Central memory CD8-positive, alpha-beta T cell (primary cell): Measurements from ENCODE around the gene DCUN1D4.
A peak's percentile ranks its signal among the peaks of the same experiment; 100 is the strongest.

Experiments
- ATAC-seq: fragments of 150-1000 bp; cut with Tn5 transposase; replicated peaks from 2 replicates; pipeline ENCODE4 v1.10.0; 2022; ENCODE audit warnings: mild to moderate bottlenecking, moderate FRiP score, moderate number of reproducible peaks; ENCODE audit not compliant: poor library complexity, severe bottlenecking; ENCODE audit errors: extremely low read depth
- DNase-seq, 2 donors: peaks; one replicate each; pipeline ENCODE4 v3.0.0; 2021; ENCODE audit warnings: low spot score in 2 of 2
- H3K27ac Mint-ChIP-seq: one replicate; pipeline ENCODE4 v1.8.0; 2022; ENCODE audit warnings: low read depth, mild to moderate bottlenecking, moderate library complexity, mixed read lengths
- H3K27me3 Mint-ChIP-seq: one replicate; pipeline ENCODE4 v1.8.0; 2022; ENCODE audit warnings: mixed read lengths
- H3K36me3 Mint-ChIP-seq: one replicate; pipeline ENCODE4 v1.8.0; 2022; ENCODE audit warnings: mild to moderate bottlenecking, moderate library complexity, mixed read lengths; ENCODE audit not compliant: insufficient read depth
- H3K4me1 Mint-ChIP-seq: one replicate; pipeline ENCODE4 v1.8.0; 2022; ENCODE audit warnings: mixed read lengths
- H3K4me3 Mint-ChIP-seq: one replicate; pipeline ENCODE4 v1.8.0; 2022; ENCODE audit warnings: mild to moderate bottlenecking, moderate library complexity, mixed read lengths
- H3K9me3 Mint-ChIP-seq: one replicate; pipeline ENCODE4 v1.8.0; 2022; ENCODE audit warnings: mixed read lengths

DCUN1D4 gene

DNA sequence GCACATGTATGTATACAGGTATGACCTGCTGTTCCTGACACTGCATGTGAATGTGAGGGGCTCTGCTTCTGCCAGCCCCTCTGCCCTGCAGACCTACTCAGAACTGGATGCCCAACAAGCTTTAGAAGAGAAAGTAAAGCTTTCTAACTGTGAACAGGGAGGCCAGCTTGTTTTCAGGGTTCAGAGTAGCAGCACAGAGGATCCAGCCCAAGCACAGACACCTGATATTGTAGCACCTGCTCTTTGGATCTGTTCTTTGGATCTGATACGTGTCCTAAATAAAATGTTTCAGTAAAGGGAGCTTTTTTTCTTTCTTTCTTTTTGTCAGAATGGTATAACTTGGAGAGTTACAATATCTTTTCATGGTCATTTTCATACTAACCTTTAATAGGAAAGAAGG, 19.2 kb downstream of the DCUN1D4 start:
- Mint-ChIP-seq H3K9me3 (no peaks in the 10 kb centered on the region), H3K27ac (no peak overlapping the region), H3K4me3 (no peak overlapping the region), H3K27me3 (no peaks in the 10 kb centered on the region), H3K36me3 (peaks cover 10% of the 10 kb centered on the region), H3K4me1 (peaks cover 31% of the 10 kb centered on the region)
- DNase-seq (no peak), ATAC-seq (no peak)

DNA sequence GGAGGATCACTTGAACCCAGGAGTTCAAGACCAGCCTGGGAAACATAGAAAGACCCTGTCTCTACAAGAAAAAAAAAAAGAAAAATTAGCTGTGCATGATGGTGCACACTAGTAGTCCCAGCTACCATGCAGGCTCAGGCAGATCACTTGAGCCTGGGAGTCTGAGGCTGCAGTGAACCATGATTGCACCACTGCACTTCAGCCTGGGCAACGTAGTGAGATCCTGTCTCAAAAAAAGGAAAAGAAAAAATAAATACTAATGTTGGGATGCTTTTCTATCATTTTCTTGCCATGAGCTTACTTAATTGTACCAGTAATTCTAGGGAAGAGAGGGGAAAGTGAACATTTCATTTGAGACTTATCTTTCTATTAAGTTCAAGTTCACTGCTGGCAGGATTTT, 19.8 kb downstream of the DCUN1D4 start:
- no peaks in the 10 kb centered on the region for H3K27me3 Mint-ChIP-seq
- H3K4me3 Mint-ChIP-seq, result no peak overlapping the region
- ATAC-seq (no peak), DNase-seq (no peak)
- peaks cover 10% of the 10 kb centered on the region for H3K36me3 Mint-ChIP-seq
- H3K9me3 Mint-ChIP-seq, result no peaks in the 10 kb centered on the region
- H3K4me1 Mint-ChIP-seq, result peaks cover 26% of the 10 kb centered on the region
- H3K27ac Mint-ChIP-seq, result no peak overlapping the region

DNA sequence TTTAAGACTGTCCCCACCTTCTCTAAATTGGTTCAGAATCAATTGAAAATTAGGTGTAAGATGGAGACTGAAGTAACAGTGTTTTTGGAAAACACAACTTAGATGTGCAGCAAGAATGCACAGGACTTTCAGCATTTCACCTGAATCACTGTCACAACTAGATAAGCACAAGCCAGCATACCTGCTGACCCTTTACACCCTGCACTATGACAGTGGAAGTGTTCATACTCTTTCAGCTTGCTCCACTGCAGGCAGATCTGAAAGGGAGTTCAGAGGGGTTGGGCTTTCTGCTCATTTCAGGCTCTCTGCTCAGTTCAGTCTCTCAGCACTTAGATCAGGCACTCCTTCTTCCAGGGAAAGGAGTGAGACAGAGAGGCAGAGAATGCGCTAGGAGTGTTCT, 22.8 kb downstream of the DCUN1D4 start:
- Mint-ChIP-seq H3K36me3 (peaks cover 14% of the 10 kb centered on the region), H3K27ac (peak overlapping the region; percentile 29), H3K4me1 (peaks cover 12% of the 10 kb centered on the region), H3K27me3 (no peaks in the 10 kb centered on the region), H3K9me3 (no peaks in the 10 kb centered on the region), H3K4me3 (no peak overlapping the region)
- DNase-seq (no peak), ATAC-seq (no peak)

DNA sequence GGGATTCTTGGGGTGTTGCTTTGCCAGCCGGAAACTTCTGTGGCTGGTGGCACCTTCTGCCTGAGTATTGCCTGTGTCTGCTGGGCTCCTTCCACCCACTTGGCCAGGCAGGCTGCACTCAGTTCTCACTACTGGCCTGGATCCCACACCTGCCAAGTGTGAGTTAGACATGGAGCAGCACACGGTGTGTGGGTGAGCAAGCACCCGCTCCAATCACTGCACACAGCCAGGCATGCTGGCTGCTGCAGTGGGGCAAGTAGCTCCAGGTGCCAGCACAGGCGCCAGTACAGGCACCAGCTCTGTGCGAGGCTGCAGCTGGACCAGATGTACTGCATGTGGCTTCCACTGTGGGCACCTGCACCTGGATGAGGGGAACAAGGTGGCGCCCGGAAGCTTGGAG, 23.9 kb downstream of the DCUN1D4 start:
- Mint-ChIP-seq H3K27me3 (no peaks in the 10 kb centered on the region), H3K9me3 (no peaks in the 10 kb centered on the region), H3K36me3 (peaks cover 12% of the 10 kb centered on the region), H3K4me1 (peaks cover 5% of the 10 kb centered on the region), H3K4me3 (no peak overlapping the region), H3K27ac (no peak overlapping the region)
- ATAC-seq, result no peak
- no peak for DNase-seq

DNA sequence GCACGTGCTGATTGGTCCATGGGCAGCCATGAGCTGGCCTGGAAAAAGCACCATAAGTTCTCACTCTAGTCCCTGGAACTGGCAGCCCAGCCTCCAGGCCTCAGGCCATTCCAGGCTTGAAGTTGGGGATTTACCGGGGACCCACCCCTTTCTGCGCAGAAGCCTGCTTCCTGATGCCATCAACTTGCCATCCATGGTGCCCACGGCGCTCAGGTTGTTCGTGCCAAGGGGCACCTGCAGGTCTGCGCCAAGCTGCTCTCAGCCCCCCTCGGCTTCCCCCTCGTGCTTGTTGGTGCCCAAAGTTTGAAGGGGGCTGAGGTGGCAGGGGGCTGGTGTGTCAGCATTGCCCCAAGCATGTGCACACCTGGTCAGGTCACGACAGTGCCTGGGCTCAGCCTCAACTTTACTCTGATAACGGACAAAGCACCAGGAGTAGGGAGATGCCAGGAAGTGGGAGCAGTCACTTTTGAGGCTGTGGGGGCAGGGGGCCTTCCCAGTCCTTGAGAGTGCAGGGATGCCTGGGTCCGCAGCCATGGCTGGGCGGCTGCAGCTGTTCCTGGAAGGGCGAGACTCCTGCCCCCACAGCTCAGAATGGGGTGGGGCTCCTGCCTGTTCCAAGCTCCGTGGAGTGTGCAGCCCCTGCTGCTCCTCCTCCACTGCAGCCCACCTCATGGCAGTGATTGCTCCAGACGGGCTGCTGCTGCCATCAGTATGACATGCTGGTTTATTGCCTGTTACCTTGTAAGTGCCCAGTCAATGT, 24.9 kb downstream of the DCUN1D4 start:
- no peaks in the 10 kb centered on the region for H3K9me3 Mint-ChIP-seq
- no peak for DNase-seq
- H3K27ac Mint-ChIP-seq, result no peak overlapping the region
- no peak for ATAC-seq
- peaks cover 13% of the 10 kb centered on the region for H3K36me3 Mint-ChIP-seq
- no peaks in the 10 kb centered on the region for H3K27me3 Mint-ChIP-seq
- H3K4me3 Mint-ChIP-seq, result no peak overlapping the region
- H3K4me1 Mint-ChIP-seq, result no peaks in the 10 kb centered on the region

DNA sequence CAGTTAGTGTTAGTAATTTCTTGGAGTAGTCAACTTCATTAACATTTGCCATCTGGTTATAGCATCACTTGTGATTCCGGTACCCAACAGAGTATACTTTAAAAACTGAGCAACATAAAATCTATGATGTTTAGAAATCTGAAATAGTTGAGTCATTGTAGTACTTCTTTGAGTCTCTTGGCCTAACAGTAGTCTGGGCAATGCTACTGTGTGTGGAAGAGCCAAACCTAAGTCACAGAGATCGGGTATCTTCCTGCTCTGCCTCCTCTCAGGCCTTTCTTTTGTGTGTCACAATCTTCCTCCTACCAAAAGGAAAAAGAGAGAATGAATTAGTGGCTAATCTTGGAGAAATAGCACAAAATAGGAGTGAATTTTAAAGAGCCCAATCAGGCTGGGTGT, 25.5 kb downstream of the DCUN1D4 start:
- H3K4me3 Mint-ChIP-seq, result no peak overlapping the region
- no peak overlapping the region for H3K27ac Mint-ChIP-seq
- no peaks in the 10 kb centered on the region for H3K9me3 Mint-ChIP-seq
- ATAC-seq, result no peak
- no peaks in the 10 kb centered on the region for H3K27me3 Mint-ChIP-seq
- H3K4me1 Mint-ChIP-seq, result no peaks in the 10 kb centered on the region
- H3K36me3 Mint-ChIP-seq, result peaks cover 14% of the 10 kb centered on the region
- DNase-seq, result no peak

DNA sequence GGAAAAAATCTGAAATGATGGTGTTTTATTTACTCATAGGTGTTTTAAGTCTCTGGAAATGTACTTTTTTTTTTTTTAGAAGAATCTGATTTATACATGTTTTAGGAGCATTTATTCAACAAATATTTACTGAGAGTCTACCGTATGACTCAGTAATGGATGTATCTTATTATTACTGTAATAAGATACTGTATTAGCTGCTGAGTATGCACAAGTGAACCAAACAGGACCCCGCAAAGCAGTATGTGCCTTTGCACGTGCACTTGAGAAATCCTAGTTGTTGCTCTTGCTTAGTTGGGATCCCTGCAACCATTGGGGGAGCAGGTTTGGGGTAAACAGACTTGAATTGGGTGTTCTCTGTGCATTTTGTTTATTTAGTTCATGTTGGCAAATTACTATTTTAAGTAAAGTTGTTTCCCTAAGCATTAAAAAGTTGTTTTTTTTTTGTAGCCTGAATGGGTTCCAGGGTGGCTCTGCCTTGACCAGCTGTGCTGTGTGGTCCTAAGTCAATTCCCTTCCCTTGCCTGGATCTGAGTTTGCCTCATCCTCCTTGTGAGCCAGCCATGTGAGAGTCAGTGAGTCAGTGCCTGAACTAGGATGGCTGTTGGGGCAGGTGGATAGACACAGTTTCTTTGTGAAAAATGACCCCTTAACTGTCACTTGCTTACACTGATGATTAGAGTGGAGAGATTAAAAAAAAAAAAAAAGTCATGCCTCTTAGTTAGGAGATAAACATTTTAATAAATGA, 27.7 kb downstream of the DCUN1D4 start:
- Mint-ChIP-seq H3K36me3 (peaks cover 19% of the 10 kb centered on the region), H3K9me3 (no peaks in the 10 kb centered on the region), H3K4me3 (no peak overlapping the region), H3K27ac (no peak overlapping the region), H3K27me3 (no peaks in the 10 kb centered on the region), H3K4me1 (no peaks in the 10 kb centered on the region)
- ATAC-seq, result no peak
- DNase-seq, result no peak

DNA sequence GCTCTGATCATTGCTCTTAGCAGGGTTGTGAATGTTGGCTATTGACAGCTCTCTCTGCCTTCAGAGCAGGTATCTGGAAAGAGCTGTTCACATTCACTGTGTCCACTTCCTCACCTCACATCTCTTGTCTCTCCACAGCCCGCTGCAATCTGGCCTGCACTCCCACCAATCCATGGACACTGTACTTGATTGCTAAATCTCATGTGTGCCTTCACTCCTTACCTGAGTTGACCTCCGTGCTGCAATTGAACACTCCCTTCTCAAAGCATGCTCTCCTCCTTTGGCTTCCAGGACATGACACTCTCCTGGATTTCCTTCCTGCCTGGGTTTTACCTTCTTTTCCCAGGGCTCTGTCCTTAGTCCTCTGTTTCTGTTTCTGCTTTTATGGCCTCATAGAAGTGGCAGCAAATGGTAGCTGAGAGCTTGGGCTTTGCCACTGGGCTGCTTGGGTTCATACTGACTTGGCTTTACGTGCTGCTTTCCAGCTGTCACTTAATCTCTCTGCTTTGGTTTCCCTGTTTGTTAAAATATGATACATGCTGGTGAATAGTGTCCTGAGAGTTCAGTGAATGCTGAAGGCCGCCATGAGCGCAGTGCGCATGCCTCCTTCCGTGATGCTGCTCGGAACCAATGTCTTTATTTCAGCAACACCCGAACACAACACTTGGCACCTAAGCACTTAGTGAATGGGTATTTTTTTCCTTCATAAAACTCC, 29.5 kb downstream of the DCUN1D4 start:
- DNase-seq, result no peak
- no peak overlapping the region for H3K27ac Mint-ChIP-seq
- no peaks in the 10 kb centered on the region for H3K27me3 Mint-ChIP-seq
- no peak for ATAC-seq
- H3K9me3 Mint-ChIP-seq, result no peaks in the 10 kb centered on the region
- H3K4me3 Mint-ChIP-seq, result no peak overlapping the region
- H3K4me1 Mint-ChIP-seq, result no peaks in the 10 kb centered on the region
- peaks cover 23% of the 10 kb centered on the region for H3K36me3 Mint-ChIP-seq

DNA sequence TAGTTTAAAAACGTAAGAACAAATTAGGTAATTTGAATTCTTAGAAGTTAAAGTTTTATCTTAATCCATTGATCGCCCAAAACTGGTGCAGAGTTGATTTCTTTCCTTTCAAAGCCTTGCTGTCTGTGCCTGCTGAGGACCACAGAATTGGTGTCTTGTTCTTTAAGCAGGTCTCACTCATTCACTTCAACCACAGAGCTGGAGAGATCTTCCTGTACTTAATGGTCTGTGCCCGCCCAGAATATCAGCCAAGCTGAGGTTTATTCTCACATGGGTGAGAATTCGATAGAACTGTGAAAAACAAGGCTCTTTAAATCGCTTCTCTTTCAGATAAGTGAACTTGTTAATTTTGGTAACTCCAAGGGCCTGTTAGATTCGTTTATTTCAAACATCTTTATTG, 31.6 kb downstream of the DCUN1D4 start:
- no peak for ATAC-seq
- H3K36me3 Mint-ChIP-seq, result peaks cover 23% of the 10 kb centered on the region
- H3K27ac Mint-ChIP-seq, result no peak overlapping the region
- no peak for DNase-seq
- no peaks in the 10 kb centered on the region for H3K9me3 Mint-ChIP-seq
- H3K4me3 Mint-ChIP-seq, result no peak overlapping the region
- H3K27me3 Mint-ChIP-seq, result no peaks in the 10 kb centered on the region
- H3K4me1 Mint-ChIP-seq, result no peaks in the 10 kb centered on the region

DNA sequence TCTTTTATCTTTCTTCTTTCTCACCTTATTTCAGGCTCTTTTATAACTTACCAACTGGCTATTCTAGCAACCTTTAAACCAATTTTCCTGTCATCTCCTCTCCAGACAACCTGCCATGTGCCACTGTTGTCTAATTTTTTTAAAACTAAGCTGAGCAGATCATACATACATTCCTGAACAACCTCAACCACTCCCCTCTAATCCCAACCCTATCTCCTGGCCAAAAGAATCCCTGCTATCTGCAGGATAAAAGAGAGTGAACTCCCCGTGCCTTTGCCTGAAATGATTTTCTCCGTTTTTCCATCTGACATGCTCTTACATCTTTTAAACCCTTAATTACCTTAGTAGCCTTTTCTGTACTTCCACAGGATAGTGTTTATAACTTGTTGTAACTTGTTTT, 35.5 kb downstream of the DCUN1D4 start:
- H3K4me3 Mint-ChIP-seq, result no peak overlapping the region
- ATAC-seq, result no peak
- H3K36me3 Mint-ChIP-seq, result peaks cover 25% of the 10 kb centered on the region

DNA sequence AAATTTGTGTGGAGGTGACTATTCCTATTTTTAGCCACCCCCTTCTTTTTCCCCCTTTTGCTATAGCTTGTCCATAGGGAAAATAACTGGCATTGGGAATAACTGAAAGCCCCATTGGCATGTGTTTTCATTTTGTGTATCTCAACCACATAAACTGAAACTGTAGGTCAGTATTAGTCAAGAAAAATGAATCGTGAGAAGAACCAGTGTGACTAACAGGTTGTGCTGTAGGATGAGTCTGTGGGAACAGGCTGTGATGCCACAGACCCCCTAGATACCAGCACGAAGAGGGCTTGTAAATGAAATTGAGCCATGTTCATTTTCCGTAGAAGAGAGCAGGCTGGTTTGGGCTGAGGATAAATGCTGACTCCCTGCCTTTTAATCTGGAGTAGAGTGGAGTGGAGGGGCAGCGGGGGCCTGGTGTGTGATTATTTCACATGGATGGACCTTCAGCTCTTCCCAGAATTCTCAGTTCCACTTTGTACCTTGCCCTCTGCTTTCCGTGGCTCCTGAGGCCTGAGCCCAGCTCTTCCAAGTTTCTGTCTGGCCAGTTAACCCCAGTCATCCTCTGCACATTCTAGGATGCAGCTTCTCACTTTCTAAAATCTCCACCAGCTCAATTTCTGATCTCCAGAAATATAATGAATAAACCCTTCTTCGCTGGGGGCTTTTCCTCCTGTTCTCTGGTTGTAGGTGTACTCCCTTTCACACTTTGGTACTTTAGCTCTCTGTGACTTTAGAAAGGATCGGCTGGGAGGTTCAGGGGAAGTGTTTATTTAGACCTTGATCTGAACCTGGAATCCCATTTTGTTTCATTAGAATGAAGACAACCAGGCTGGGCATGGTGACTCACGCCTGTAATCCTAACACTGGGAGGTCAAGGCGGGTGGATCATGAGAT, 37.3 kb downstream of the DCUN1D4 start:
- Mint-ChIP-seq H3K4me3 (no peak overlapping the region), H3K27me3 (no peaks in the 10 kb centered on the region), H3K27ac (no peak overlapping the region), H3K36me3 (peaks cover 20% of the 10 kb centered on the region), H3K9me3 (no peaks in the 10 kb centered on the region), H3K4me1 (no peaks in the 10 kb centered on the region)
- DNase-seq (no peak), ATAC-seq (no peak)

More for the DNA sequence above, 35.5 kb downstream of the DCUN1D4 start:
- Mint-ChIP-seq H3K27me3 (no peaks in the 10 kb centered on the region), H3K9me3 (no peaks in the 10 kb centered on the region), H3K4me1 (no peaks in the 10 kb centered on the region), H3K27ac (no peak overlapping the region)
- no peak for DNase-seq

DNA sequence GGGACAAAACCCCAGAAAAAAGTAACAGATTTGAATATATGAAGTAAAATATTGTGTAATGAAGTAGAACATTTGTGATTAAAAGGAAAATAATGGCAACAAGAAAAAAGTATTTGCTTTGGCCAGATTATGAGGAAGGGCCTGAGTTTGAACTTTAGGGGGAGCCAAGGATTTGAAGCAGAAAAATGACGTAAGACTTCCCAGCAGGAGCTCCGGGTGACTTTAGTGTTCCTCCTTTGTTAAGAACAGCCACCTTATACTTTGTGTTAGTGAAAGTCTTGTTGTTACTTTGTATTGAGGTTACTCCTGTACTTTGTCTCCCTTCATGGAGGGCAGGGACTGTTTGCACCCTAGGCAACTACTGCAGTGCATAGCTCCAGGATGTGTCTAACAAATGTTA, 41.1 kb downstream of the DCUN1D4 start:
- no peak for ATAC-seq
- Mint-ChIP-seq H3K27me3 (no peaks in the 10 kb centered on the region), H3K9me3 (no peaks in the 10 kb centered on the region), H3K4me1 (no peaks in the 10 kb centered on the region), H3K4me3 (no peak overlapping the region), H3K27ac (no peak overlapping the region), H3K36me3 (peaks cover 11% of the 10 kb centered on the region)
- DNase-seq, result no peak
